Measurements from ENCODE around the gene ZDHHC14. TPM values are rescaled to one million over a fixed set of nuclear protein-coding genes. Genes with fewer than 3 reads are reported as not detected.

The ZDHHC14 gene
- total and polyA plus RNA-seq, 2 experiments from 2014 or later, result 7.5 to 10.1 TPM

DNA sequence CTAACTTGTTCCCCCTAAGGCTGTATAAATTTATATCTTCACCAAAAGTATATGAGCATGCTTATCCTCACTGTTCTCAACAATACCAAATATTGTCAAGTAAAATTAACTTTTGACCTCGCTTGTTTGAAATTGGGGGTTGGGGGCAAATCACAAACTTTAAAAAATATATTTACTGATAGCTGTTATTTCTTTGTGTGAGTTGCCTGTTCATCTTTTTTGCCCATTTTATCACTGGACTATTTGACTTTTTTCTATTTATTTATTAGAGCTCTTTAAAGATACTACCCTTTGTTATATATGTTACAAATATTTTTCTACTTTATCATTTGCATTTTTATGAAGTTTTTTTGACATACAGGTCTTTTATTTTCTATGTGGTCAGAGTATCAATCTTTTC lies 187.7 kb downstream of the ZDHHC14 start:
- DNase-seq (ENCODE audit: low read depth in 1 of 2, low spot score in 1 of 2), result no peak
- Histone ChIP-seq H3K4me3 (no peak overlapping the region), H3K27ac (no peak overlapping the region), H3K4me1 (ENCODE audit: low read depth) (no peaks in the 10 kb centered on the region), H3K36me3 (no peaks in the 10 kb centered on the region), H3K27me3 (no peaks in the 10 kb centered on the region), H3K9me3 (ENCODE audit: low read depth) (no peaks in the 10 kb centered on the region)
- TF ChIP-seq, protein P1, sequence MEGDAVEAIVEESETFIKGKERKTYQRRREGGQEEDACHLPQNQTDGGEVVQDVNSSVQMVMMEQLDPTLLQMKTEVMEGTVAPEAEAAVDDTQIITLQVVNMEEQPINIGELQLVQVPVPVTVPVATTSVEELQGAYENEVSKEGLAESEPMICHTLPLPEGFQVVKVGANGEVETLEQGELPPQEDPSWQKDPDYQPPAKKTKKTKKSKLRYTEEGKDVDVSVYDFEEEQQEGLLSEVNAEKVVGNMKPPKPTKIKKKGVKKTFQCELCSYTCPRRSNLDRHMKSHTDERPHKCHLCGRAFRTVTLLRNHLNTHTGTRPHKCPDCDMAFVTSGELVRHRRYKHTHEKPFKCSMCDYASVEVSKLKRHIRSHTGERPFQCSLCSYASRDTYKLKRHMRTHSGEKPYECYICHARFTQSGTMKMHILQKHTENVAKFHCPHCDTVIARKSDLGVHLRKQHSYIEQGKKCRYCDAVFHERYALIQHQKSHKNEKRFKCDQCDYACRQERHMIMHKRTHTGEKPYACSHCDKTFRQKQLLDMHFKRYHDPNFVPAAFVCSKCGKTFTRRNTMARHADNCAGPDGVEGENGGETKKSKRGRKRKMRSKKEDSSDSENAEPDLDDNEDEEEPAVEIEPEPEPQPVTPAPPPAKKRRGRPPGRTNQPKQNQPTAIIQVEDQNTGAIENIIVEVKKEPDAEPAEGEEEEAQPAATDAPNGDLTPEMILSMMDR (IDR thresholded peaks at IDR 0.05; ENCODE audit: low read depth, low read length), result no peak

DNA sequence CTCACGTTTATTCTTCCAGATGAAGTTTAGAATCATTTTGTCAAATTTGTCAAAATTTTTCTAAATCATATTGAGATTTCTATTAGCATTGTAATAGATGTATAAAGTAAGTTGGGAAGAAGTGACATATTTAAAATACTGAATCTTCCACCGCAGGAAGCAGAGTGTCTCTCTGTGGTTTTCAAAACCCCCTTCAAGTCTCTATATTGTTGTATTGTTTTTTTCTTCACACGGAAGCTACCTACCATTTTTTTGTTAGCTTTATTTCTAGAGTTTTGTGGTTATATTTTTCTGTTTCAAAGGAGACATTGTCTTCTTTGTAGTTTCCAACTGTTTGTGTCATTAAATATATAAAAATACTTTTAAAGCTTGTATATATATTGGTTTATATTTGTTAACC lies 188.6 kb downstream of the ZDHHC14 start:
- H3K4me3 ChIP-seq, result no peak overlapping the region
- no peaks in the 10 kb centered on the region for H3K4me1 ChIP-seq (ENCODE audit: low read depth)
- H3K9me3 ChIP-seq (ENCODE audit: low read depth), result no peaks in the 10 kb centered on the region
- DNase-seq (ENCODE audit: low read depth in 1 of 2, low spot score in 1 of 2), result no peak
- H3K27ac ChIP-seq, result no peak overlapping the region
- TF ChIP-seq, protein P1 (IDR thresholded peaks at IDR 0.05; ENCODE audit: low read depth, low read length), result no peak
- no peaks in the 10 kb centered on the region for H3K27me3 ChIP-seq
- no peaks in the 10 kb centered on the region for H3K36me3 ChIP-seq

DNA sequence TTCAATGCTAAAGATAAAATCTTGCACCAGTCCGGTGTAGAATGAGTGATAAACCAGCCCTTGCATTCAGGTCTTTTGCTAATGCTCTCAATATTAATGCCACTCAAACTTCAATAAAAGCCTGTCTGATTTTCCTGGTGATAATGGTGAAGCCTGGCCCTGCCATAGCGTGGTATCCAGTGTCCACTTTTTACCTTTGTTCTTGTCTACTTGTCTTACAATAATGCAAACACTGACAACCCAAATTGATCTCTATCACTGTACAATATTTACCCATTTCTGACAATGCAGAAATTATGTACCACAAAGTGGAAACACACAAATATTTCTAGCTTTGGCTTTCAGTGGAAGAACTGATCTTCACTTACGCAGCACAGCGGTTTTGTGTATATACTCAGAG lies 189.1 kb downstream of the ZDHHC14 start:
- no peaks in the 10 kb centered on the region for H3K9me3 ChIP-seq (ENCODE audit: low read depth)
- H3K4me1 ChIP-seq (ENCODE audit: low read depth), result no peaks in the 10 kb centered on the region
- no peak overlapping the region for H3K4me3 ChIP-seq
- DNase-seq (ENCODE audit: low read depth in 1 of 2, low spot score in 1 of 2), result no peak
- no peaks in the 10 kb centered on the region for H3K27me3 ChIP-seq
- TF ChIP-seq, protein P1 (IDR thresholded peaks at IDR 0.05; ENCODE audit: low read depth, low read length), result no peak
- no peak overlapping the region for H3K27ac ChIP-seq
- H3K36me3 ChIP-seq, result no peaks in the 10 kb centered on the region

DNA sequence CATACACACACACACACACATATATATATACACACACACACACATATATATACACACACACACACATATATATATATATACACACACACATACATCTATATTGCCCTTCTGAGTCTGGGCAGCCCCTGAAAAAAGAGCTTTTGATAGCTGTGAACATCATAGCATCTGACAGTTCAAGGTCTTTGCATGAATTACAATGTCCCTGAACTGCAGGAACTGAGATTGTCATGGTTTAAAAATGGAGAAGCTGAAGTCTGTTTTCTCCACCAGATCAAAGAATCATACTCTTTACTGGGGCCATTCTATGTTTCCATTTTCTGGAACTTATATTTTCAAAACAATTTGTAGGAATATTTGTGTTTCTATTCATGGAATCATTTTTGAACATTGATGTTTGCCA lies 189.8 kb downstream of the ZDHHC14 start:
- TF ChIP-seq, protein P1 (IDR thresholded peaks at IDR 0.05; ENCODE audit: low read depth, low read length), result no peak
- Histone ChIP-seq H3K36me3 (no peaks in the 10 kb centered on the region), H3K9me3 (ENCODE audit: low read depth) (no peaks in the 10 kb centered on the region), H3K27me3 (no peaks in the 10 kb centered on the region), H3K4me3 (no peak overlapping the region), H3K4me1 (ENCODE audit: low read depth) (no peaks in the 10 kb centered on the region), H3K27ac (no peak overlapping the region)
- DNase-seq (ENCODE audit: low read depth in 1 of 2, low spot score in 1 of 2), result no peak

DNA sequence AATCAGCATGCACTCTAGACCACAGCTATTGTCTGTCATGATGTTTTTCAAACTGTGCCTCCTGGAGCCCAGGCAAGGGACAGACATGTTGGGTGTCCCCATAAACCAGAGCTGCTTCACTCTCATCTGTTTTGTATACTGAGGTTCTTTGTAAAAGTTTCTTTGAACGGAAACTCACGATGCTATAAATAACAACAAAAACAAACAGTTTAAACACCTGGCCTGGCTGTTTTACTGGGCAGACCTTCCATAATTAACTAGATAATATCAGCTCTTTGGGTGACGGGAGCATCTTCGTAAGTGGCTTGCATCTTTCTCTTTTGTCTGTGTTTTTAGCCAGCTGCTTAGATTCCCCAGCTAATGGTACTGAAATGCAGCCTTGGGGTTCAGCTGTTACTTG lies 190.3 kb downstream of the ZDHHC14 start:
- Histone ChIP-seq H3K27me3 (no peaks in the 10 kb centered on the region), H3K27ac (no peak overlapping the region), H3K36me3 (no peaks in the 10 kb centered on the region), H3K4me1 (ENCODE audit: low read depth) (no peaks in the 10 kb centered on the region), H3K4me3 (no peak overlapping the region), H3K9me3 (ENCODE audit: low read depth) (no peaks in the 10 kb centered on the region)
- TF ChIP-seq, protein P1 (IDR thresholded peaks at IDR 0.05; ENCODE audit: low read depth, low read length), result no peak
- DNase-seq (ENCODE audit: low read depth in 1 of 2, low spot score in 1 of 2), result no peak

DNA sequence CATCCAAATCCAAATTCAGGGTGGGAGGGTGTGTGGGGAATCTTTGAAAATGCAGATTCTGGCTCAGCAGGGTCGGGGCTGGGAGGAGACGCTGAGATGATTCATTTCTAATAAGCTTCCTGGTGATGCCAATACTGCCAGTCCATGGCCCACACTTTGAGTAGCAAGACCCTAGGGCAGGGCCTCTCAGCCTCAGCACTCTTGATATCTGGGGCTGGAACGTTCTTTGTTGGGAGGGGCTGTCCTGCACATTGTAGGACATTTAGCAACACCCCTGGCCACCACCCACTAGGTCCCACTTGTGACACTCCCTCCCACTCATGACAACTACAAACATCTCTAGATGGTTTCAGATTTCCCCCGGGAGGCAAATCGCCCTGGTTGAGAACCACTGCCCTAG lies 191.0 kb downstream of the ZDHHC14 start:
- H3K9me3 ChIP-seq (ENCODE audit: low read depth), result no peaks in the 10 kb centered on the region
- H3K4me1 ChIP-seq (ENCODE audit: low read depth), result no peaks in the 10 kb centered on the region
- no peak overlapping the region for H3K4me3 ChIP-seq
- H3K27ac ChIP-seq, result no peak overlapping the region
- TF ChIP-seq, protein P1 (IDR thresholded peaks at IDR 0.05; ENCODE audit: low read depth, low read length), result no peak
- H3K27me3 ChIP-seq, result no peaks in the 10 kb centered on the region
- no peaks in the 10 kb centered on the region for H3K36me3 ChIP-seq
- DNase-seq (ENCODE audit: low read depth in 1 of 2, low spot score in 1 of 2), result no peak
